HG03439 (cell line): ENCODE data around the gene LTB4R2.

ENCODE experiments used
- ATAC-seq: cut with Tn5 transposase; IDR thresholded peaks from one replicate; pipeline ENCODE4 v1.9.1; 2021; ENCODE audit warnings: mild to moderate bottlenecking, moderate library complexity; ENCODE audit not compliant: unreplicated experiment

LTB4R2 gene, protein sequence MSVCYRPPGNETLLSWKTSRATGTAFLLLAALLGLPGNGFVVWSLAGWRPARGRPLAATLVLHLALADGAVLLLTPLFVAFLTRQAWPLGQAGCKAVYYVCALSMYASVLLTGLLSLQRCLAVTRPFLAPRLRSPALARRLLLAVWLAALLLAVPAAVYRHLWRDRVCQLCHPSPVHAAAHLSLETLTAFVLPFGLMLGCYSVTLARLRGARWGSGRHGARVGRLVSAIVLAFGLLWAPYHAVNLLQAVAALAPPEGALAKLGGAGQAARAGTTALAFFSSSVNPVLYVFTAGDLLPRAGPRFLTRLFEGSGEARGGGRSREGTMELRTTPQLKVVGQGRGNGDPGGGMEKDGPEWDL

DNA sequence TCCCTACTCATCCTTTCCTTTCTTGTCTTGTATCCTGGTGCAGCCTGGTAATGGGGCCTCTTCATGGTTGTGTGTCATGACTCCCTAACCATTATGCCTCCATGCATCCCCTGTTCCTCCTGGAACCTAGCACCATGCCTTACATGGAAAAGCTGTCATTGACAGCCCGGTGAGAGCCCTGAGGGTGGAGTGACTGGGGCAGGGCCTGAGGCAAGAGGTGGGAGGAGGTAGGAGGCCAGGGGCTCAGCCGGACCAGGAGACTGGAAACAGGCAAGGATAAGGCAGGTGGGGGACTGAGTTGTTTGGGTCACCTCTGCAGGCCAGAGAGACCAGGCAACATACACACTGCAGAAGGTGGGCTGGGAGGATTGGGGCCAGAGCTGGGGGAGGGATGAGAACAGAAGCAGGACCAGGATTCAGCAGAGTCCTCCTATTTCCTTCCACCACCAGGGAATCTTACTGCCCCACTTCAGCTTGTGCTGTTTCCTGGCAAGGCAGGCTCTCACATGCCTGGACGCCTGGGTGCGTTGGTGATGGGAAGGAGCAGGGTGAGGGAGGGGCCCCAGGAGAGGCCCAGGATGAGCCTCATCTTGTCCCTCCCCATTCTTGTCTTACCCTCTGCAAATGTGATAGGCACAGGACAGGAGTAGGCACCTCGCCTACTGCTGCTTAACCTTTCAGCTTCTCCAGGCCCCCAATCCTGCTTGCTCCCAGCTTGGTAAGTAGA lies at the start of gene LTB4R2:
Gene LTB4R2 (plus strand): TSS at position 603 of the 727 bp plus-strand sequence. CDS start 525 bp downstream, outside the sequence.
- no peak for ATAC-seq

DNA sequence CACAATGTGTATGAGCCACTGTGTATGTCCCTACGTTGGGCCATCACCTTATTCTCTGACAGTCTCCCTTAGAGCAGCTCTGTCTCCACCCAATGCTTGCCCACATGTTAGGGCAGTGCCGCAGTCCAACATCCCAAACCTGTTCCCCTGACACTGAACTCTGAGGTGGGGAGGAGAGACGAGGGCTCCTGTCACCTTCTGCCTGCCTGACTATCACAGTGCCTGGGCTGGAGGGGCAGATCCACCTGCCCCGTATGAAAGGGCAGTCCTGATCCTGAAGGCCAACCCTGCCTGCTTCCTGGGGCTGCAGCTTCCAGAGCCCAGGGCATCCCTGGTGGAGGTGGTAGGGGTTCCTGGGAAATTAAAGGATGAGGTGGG lies 49.2 kb upstream of the LTB4R2 start:
- no peak for ATAC-seq

DNA sequence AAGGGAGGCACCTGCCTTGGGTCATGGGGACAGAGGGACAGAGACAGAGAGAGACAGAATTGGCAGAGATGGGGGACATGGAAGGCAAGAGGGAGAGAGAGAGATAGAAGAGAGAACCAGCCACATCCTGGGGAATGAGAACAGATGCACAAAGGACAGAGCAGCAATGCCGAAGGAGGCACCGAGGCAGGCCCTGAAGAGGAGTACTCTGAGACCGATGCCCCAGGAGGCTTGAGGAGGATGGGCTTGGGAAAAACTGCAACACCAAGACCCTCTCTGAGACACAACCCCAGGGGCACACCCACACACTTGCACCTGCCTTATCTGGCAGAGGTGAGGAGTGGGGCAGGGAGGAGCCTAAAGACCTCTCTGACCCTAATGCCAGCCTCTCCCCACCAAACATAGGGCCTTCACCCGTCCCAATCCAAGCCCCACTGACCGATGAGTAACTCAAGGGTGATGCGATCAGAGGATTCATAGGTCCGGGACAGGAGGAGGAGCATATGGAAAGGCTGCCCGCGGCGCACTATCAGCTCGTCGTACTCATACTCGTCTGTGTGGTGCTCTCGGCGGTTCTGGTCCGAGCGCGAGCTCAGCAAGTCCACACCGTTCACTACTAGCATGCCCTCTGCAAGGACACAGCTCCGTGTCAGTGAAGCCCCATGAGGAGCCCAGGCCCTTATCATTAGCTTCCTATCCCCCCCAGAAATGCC lies 48.5 kb upstream of the LTB4R2 start:
- no peak for ATAC-seq

DNA sequence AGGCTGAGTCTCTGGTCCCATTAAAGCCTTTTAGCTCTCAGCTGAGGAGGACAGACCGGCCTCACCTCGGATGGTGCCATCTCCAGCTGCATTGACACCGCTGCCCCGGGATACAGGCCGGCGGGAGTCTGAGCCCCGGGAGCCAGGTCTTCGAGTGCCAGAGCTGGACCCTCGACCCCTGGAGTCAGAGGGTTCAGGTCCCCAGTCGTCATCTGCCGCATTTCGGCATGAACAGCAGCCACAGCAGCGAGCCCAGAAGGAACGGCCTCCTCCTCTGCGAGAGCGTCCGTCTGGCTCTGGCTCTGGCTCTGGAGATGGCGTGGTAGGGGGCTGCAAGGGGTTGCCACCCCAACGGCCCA lies 48.0 kb upstream of the LTB4R2 start:
- no peak for ATAC-seq

DNA sequence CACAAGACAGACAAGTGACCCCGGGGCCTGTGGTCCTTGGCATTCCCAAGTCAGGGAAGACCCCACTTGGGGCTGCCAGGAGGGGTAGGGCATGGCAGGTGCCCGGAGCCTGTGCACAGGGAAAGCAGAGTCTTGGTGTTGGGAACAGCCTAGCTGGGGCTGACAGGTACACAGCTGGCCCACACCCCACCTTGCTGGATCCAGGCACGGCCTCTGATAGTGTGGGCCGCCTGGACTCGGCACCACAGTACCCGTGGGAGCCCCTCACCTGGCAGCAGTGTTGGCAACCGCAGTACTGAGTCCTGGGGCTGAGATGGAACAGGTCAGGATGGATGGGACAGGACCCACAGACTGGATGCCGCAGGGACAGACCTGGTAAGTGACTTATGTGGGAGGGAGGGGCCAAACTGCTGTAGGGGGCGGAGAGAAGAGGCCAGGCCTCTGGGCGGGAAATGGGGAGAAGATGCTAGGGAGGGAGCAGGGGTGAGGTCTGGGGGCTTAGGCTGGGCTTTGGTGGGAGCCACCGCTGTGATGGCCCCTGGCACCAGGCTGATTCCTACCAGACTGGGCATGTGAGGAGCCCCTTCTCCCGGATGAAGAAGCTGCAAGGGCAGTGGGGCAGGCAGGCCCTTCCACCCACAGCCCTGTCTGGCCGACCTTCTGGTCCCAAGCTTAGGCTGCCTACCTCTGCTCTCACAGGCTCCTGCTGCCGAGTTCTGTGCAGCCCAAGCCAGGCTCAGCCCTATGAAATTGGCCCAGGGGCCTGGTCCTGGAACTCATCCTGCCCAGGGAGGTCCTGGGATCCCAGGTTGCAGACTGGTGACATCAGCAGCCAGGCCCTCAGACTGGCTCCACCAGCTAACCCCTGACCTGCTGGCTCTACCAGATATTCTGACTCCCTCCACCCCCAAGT lies 46.9 kb upstream of the LTB4R2 start, which contains the start of gene TGM1:
Gene TGM1 (minus strand): TSS at position 357 of the 913 bp plus-strand sequence. CDS start 825 bp downstream, outside the sequence.
- ATAC-seq: no peak

DNA sequence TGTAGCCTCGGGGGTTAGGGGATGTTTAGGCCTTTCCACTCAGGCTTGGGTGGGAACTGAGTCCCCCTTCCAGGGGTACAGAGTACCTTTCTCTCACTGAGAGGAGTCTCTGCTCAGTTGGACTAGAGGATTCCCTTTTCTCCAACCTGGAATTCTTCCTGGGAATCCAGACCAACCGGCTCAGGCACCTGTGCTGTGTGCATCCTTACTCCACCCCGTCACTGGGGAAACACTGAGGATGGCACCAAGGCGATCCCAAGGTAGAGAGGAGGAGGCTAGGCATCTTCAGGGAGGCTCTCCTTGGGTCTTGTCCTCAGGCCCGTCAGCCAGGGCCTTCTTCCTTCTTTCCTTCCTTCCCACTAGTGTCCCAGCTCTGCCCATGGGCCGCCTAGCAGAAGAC lies 46.1 kb upstream of the LTB4R2 start:
- no peak for ATAC-seq

DNA sequence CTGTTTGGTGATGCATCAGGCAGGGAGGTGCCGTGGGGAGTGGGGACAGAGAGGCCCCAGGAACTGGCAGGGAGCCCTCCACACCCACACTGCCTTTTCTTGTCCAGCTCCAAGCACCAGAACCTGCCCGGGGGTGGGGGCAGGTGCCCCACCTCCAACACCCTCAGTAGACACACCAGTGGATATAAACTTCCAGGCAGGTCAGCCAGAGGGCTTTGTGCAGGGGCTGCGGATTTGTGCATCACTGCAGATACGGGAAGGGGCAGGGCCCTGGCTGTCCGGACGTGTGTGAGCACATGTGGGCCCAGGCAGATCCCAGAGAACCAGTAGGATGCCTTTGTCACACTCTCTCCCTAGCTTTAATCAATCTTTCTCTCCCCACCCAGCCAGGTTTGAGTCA lies 45.6 kb upstream of the LTB4R2 start:
- no peak for ATAC-seq

DNA sequence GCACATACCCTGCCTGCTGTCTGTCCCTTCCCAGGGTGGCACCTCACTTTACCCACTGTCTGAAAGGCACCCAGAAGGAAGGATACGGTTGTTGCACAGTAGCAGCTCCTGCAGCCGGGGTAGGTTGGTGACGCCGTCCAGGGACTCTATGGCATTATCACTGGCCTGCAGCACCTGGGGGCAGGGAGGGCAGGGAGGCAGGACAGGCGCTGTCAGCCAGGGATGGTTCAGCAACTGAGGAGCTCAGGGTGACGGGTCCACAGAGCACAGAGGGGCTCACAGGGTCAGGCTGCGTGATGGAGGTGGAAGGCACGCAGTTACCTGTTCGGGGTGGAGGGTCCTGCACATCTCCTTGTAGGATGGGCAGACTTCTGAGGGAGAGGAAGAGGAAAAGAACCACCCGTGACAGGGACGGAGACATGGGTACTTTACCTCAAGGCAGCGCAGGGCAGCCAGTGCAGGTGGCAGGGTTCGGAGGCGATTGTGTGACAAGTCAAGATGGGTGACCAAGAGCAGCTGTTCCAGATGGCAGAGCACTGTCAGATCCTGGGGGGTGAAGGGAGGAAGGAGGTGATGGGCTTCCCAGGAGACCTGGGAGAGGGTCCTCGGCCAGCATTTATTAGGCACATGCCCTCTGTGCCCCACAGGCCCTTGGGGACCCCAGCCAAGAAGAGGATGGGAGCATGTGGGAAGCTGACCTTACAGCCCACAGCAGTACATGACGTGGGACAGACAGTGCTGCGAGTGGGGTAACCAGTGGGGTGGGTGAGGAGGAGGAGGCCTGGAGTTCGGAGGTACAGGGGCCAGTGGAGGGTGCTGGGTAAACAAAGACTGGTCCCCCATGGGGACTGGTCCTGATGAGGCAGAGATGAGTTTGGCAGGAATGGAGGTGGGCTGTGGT lies 43.3 kb upstream of the LTB4R2 start:
- ATAC-seq: no peak

DNA sequence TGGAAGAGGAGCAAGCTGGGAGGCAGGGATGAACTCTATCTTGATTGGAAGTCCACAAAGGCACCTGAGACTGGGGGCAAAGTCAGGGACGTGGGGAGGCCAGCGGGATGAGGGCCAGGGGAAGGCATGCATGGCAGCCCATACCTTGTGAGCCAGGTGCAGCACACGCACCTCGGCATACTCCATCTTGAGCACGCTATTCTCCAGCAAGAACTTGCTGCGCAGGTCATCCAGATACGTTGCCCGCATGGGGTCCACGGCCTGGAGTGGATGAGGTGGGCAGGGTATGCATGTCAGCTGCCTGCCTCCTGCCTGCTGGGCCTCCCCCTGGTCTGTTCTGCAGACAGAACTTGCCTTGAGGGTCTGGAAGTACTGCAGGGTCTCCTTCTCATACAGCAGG lies 42.4 kb upstream of the LTB4R2 start:
- no peak for ATAC-seq

DNA sequence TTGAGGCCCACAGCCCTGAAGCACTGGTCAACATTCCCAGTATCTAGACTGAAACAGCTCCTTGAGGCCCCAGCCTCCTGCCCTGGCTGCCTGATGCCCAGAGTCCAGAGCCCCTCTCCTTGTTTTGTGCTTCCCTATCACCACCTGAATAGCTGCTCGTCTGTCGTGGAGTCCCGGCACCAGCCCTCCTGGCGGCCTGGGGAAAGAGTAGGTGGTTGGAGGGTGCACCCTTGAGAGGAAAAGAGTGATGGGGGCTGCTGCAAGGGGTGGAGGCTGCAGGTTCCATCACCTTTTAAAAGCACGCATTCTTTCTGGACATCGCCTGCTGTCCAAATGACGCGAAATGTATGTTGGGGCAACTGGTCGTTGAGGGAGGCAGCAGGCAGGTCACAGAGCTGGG lies 41.7 kb upstream of the LTB4R2 start:
- ATAC-seq: no peak

DNA sequence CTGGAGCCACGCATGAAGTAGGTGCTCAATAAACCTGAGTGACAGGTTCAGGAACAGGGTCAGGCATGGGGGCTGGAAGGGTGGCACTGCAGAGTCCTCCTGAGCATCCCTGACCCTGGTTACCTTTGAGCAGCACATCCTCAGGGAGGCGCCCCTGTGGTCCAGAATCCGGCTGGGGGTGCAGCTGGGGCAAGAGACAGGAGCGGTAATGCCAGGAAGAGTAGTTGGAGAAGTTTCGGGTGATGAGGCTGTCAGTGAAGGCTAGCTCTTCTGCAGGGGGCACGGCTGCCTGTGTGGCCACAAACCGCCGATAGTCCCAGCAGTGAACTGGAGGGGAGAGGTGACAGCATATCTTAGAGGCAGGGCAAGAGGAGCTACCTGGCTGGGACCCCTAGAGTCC lies 40.6 kb upstream of the LTB4R2 start:
- no peak for ATAC-seq

DNA sequence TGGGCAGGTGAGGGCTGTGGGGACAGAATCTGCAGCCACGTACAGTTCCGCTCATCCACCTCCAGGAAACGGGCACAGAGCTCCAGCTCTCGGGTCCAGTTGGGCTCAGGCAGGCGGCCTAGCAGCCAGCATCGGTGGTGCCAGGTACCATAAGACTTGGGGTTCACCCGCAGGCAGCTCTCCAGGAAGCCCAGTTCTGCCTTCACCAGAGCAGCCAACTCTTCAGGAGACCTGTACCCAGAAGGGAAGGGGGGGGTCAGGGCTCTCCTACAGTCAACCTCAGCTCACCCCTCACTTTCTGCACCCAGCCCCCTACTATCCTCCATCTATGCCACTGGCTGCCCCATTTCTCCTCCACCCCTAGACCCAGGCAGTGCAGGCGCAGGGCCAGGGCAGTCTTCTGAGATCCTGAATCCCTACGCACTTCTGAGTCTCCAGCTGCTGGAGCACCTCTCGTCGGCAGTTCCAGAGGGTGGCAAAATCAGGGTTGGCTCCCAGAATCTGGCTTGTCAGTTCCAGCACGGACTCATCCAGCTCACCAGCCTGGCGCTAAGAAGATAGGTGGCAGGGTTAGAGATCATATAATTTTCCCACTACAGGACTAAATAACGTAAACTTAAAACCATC lies 39.9 kb upstream of the LTB4R2 start:
- ATAC-seq: no peak

DNA sequence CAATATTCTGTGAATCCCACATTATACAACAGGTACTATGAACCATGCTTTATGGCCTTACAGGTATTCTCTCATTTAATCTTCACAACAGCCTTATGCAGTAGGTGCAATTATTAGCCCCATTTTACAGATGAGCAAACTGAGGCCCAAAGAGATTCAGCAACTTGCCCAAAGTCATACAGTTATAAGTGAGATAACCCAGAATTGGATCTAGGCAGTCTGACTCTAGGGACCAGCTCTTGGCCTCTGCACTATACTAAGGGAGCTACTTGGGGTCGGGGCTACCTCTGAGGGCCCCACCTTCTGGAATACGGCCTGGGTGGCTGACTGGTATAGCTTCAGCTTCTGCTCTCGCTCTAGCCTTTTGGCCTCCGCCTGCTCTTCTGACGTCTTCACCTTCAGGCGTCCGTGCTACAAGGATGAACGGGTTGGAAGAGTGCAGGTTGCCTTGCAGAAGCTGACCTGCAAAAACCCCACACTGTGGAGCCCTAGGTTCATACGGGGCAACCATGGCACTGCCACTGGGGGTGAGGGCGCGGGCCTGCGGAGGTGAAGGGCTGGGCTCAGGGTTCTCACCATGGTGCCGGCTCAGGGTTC lies 39.3 kb upstream of the LTB4R2 start:
- ATAC-seq: no peak

DNA sequence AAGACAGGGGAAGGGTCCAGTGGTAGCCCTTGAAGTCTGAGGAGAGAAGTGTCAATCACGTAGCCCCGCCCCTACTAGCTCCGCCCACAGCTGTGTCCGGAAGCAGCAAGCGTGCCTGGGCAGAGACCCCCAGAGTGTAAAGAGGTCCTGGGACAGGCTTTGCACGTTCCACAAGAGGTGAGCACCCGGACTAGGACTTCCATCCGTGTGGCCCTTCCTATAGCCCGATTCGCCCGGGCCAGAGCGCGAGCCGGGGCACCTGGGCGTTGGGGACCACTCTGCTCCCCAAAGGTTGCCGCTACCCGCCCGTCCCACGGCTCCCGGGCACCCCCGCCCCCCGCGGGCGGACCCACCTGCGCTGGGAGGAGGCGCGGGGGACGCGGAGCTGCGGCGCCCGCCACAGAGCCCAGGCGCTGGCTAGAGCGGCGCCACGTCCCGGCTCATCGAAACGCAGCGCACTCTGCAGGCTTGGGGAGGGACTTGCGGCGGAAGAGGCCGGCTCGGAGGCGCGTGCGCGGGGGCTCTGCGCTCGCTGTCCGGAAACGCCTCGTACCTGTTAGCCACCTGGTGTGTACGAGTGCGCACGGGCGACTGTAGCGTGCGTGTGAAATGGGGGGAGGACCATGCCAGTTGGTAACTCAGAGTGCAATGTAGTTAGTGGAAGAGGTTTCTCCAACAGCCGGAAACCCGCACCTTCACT lies 38.7 kb upstream of the LTB4R2 start, which contains the start of gene RABGGTA:
Gene RABGGTA (minus strand): TSS at position 464 of the 700 bp plus-strand sequence. CDS start 482 bp downstream, outside the sequence.
- ATAC-seq: peak; percentile 84

DNA sequence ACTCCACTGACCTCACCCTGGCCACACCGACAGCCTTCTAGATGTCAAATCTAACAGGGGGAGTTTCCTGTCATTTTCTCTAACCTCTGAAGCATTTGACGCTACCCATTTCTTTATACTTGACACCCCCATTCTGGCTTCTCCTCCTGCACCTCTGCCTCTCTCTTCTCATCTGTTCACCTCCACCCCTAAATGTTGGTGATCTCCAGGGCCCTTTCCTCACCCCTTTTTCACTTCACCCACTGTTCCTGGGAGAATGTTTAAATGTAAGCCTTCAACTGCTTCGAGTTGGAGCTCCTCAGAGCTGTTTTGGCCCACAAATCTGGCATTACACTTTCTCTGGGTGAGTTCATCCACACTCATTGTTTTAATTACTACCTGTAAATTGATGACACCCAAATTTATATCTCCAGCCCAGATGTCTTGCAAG lies 38.1 kb upstream of the LTB4R2 start:
- ATAC-seq: no peak

DNA sequence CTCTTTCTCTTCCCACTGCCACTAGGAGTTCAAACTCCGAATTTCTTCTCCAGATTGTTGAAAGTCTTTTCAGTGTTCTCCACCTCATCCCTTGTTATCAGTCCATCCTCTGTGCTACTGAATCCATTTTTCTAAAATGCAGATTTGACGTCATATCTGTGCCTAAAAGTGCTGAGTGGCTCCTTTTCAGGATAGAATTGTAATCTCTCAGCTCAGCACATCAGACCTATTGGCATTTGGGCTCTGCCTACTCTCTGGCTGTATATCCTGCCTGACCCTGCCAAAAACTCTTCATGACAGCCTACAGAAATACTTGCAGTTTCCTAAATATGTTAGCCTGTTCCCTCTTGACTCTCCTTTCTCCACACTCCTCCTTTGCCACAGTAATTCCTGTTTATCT lies 37.5 kb upstream of the LTB4R2 start:
- no peak for ATAC-seq

DNA sequence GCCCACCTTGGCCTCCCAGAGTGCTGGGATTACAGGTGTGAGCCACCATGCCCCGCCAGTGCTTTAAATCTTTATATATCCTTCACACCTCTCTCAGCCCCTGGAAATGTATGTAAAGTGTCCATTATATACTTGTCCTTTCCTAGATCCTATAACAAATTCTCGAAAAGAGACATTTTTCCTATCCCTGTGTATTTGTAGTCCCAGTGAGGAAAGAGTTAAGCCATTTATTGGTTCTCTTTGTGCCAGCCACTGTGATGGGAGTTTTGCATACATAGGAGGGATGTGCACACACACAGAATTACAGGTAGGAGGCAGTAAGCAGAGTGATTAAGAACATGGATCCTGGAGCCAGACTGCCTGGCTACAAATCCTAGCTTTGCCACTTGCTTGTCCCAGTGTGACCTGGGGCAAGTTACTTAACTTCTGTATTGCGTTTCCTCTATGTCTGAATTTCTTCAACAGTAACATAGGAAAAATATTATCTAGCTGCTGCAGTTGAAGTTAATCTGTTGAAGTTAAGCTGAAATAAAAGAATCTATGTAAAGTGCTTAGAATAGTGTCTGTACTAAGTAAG lies 36.4 kb upstream of the LTB4R2 start:
- ATAC-seq: no peak

DNA sequence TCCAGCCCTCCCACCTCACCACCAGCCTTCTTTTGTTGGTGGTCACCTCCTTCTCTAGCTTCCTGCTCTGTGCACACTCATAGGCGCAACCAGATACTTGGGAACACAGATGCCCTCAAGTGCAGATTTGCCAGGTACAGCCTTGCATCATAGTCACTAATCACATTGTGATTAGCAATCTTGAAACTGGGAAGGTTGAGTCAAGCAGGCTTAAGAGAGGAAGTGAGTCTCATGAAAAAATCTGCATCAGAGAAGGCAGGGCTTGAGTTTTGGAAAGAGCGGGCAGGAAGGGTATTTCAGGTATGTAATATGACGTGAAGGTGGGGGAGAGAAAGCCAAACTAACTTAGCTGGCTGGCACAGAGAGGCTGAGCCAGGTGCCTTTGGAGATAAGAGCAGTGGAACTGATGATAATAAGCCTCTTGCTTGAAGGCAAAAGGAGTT lies 35.8 kb upstream of the LTB4R2 start:
- ATAC-seq: peak; percentile 49
